Adrenal gland (tissue), 5 donors: ENCODE measurements around the gene PALMD.

Experiments
- CTCF ChIP-seq, 6 experiments: fragments of 450-650 bp in 4 of 6; fragments of 200-600 bp in 2 of 6; sonication (generic) in 1 of 6; IDR thresholded peaks; 1 replicate in 5 of 6; 2 replicates in 1 of 6; pipeline versions ENCODE4 v1.5.1 to v1.8.0; 2016 to 2021; ENCODE audit warnings: antibody characterized with exemption in 6 of 6, mild to moderate bottlenecking in 2 of 6, moderate library complexity in 1 of 6
- POLR2A ChIP-seq, 2 donors: fragments of 450-650 bp; IDR thresholded peaks; one replicate each; pipeline ENCODE4 v1.6.1; 2017; ENCODE audit warnings: antibody characterized with exemption in 2 of 2, mild to moderate bottlenecking in 2 of 2, moderate library complexity in 1 of 2
- donor health status: DM: no; HTN: no; CAD: no.

GRCh38 chr1:99673315-99673714, 27.4 kb downstream of the PALMD start:
- TF ChIP-seq CTCF (IDR thresholded peaks at IDR 0.05) (no peak), POLR2A (IDR thresholded peaks at IDR 0.05) (no peak)
